ENCODE results near the gene PLAU.
"Not testable (repeated sequence)": the region's sequence is repeated elsewhere in the genome, so short reads cannot be mapped to it uniquely, and the experiment has no call there.

The PLAU gene

DNA sequence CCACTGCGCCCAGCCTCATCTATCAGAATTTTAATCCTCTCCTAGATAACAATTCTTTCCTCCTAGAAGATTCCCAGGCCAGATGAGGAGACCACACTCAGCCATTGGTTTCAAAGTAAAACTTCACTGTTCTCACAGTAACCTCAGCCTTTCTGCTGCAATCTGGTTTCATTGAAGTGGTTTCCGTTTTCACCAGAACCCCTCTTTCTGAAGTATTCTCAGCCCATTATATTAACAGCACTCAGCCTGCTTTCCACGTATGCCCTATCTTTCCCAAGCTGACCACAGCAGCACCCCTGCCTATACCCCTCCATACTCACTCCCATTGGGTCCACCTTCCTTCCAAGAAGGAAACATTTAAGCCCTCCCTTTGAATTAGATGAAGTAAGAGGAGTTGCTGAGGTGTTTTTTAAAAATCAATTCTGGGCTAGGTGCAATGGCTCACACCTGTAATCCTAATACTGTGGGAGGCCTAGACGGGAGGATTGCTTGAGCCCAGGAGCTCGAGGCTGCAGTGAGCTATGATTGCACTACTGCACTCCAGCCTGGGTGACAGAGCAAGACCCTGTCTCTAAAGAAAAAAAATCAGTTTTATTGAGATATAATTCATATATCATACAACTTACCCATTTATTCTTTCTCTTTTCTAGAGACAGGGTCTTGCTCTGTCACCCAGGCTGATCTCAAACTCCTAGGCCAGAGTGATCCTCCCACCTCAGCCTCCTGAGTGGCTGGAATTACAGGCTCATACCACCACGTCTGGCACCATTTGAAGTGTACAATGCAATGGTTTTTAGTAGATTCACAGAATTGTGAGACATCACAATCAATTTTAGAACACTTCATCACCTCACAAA lies 11.3 kb downstream of the PLAU start:
- DNase-seq (ENCODE audit: low read depth in 2 of 2): no peak

DNA sequence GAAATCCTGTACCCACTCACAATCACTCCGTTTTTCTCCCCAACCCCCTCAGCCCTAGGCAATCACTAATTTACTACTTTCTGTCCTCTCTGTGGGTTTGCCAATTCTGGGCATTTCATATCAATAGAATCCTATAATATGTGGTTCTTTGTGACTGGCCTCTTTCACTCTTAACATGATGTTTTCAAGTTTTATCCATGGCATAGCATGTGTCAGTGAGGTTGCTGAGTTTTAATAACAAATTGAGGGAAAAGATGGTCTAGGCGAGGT lies 11.9 kb downstream of the PLAU start:
- DNase-seq (ENCODE audit: low read depth in 2 of 2): no peak

DNA sequence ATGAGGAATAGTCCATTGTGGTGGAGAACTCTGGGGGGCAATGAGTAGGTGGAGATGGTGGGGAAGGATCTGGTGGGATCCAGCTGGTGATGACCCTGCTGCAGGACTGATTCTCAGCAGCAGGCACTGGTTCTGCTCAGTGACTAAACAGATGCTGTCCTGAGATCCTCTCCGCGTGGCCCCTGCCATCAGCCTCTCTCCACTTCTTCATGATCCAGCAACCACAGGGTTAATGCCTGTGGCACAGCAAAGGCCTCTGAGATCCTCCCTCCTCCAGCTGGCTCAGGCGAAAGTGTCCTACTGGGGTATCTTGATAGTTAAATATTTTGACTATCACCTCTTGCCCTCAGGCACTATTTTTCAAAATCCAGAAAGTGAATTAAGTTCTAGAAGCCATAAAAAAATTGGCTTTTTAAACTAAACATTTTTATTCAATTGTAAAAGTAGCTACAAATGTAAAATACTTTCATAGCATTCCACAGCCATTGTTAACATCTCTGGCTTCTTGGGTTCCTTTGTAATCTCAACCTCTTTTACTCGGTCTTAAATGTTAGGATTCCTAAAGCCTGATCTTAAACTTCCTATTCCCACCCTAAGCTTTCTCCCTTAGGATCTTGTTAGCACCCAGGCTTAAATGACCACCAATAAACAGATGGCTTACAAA lies 13.1 kb downstream of the PLAU start:
- DNase-seq (ENCODE audit: low read depth in 2 of 2): no peak

DNA sequence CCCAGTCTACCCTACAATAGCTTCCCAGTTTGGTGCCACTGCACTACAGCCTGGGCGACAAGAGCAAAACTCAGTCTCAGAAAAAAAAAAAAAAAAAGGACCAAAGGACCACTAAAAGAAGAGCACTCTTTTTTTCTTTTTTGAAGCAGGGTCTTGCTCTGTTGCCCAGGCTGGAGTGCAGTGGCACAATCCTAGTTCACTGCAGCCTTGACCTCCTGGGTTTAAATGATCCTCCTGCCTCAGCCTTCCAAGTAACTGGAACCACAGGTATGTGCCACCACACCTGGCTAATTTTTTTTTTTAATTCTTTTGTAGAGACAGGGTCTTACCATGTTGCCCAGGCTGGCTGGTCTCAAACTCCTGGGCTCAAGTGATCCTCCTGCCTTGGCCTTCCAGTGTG lies 14.0 kb downstream of the PLAU start:
- DNase-seq (ENCODE audit: low read depth in 2 of 2): no peak

DNA sequence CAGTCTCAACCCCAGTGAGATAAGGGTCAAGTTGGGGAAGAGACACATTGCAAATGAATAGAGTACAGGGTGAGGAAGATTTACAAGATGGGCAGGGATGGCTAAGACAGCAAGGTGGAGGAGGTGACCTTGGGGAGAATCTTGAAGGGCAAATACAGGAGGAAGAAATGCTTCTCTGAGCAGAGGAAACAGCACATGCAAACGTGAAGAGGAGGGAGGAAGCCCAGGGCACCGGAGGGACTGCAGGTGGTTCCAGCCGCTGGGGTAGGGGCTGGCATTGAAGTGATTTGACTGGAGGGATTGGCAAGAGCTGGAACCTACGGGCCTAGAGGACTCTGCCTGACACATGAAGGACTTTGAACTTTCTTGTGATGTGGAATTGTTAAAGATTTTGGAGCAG lies 14.6 kb downstream of the PLAU start:
- DNase-seq (ENCODE audit: low read depth in 2 of 2): no peak

DNA sequence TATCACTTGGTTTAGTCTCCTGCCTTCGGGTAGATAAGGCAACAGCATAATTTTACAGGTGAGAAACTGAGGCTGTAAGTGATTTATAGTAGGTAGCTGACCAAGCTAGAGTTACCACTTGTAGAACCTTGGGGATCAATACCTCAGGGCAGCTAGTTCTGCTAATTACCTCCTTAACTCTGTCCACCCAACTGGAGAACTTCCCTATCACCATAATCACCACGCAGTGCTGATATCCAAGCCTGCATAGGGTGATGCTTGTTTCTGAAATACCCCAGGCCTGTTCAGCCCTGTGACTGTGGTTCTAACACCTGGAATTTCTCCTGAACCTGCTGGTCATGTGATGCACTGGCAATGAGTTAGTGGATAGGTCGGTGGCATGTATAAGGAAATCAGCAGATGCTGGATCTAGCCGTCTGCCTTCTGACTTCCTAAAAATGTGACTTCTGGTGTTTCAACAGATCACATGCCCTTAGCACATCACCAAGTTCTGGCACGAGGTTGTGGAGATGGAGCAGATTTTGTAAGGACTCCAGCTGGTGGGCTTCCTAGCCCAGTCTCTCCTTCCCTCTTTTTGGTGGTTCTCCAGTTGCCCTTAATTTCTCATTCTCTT lies 15.3 kb downstream of the PLAU start:
- DNase-seq (ENCODE audit: low read depth in 2 of 2): no peak

DNA sequence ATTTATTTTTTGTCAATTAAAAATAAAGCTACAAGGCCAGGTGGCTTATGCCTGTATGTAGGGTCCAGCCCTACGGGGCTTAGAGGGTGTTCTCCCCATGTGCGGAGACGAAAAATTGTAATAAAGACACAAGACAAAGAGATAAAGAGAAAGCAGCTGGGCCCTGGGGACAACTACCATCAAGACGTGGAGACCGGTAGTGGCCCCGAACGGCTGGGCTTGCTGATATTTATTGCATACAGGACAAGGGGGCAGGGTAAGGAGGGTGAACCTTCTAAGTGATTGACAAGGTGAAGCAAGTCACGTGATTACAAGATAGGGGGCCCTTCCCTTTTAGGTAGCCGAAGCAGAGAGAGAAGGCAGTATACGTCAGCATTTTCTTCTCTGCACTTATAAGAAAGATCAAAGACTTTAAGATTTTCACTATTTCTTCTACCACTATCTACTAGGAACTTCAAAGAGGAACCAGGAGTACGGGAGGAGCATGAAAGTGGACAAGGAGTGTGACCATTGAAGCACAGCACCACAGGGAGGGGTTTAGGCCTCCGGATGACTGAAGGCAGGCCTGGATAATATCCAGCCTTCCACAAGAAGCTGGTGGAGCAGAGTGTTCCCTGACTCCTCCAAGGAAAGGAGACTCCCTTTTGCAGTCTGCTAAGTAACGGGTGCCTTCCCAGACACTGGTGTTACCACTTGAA lies 19.8 kb downstream of the PLAU start:
- DNase-seq (ENCODE audit: low read depth in 2 of 2): not testable (repeated sequence)

DNA sequence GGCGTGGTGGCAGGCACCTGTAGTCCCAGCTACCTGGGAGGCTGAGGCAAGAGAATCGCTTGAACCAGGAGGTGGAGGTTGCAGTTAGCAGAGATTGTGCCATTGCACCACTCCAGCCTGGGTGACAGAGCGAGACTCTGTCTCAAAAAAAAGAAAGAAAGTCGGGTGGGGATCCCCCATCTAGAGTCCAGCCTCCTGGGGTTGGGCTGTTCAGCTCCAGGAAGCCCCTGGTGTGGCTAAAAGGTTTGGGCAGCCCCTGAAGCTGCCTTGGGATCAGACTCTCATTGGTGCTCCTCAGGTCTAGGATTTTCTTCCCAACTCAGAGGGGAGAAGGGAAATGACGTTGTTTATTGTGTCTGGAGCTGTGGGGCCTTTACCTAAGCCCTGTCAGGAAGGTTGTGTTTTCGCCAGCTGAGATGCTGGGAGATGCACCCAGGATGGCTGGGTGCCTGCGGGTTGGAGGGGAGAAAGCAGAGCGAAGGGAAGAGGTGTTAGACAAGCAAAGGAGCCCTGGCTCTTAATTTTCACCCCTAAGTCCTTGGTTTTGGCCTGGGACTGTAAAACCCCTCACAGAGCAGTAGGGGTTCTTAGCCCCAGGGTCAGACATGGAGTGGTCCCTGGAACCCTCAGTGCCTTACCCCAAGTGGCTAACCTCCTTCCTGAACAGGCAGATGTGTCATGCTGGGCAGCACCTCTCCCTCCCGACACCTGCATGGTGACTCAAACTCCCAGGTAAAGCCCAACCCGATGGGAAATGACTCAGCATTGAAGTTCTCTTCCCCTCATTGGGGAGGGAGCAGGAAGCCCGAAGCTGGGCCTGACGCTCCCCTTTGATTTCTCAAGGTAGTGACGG lies 21.1 kb downstream of the PLAU start:
- peak; percentile 17 to 29 for DNase-seq (ENCODE audit: low read depth in 2 of 2)

DNA sequence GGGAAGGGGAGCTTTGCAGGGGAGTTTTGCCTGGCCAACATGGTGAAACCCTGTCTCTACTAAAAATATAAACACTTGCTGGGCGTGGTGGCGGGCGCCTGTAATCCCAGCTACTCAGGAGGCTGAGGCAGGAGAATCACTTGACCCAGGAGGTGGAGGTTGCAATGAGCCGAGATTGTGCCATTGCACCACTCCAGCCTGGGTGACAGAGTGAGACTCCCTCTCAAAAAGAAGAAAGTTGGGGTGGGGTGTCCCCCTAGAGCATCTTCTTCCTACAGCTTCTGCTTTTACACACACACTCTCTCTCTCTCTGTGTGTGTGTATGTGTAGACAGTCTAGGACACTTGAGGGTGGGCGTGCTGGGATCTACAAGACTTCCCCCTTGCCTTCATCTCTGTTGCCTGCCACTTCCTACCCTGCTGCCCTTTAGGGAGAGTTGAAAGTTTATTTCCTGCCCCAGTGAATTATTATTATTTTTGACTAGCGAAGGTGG lies 21.7 kb downstream of the PLAU start:
- DNase-seq (ENCODE audit: low read depth in 2 of 2): no peak

DNA sequence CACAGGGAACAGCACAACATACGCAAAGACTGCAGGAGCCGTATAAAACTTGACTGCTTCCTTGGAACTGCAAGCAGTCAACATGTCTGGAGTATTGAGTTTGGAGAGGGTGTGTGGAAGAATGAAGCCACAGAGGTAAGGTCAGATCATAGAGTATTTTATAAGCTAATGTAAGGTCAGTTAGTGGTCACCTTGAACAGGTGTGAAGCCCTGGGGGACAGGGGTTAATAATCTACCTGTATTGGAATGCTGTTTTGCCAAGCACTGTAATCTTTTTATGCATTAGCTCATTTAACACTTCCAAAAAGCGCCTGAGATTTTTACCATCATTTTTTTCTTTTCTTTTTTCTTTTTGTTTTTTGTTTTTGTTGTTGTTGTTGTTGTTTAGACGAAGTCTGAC lies 23.1 kb downstream of the PLAU start:
- no peak for DNase-seq (ENCODE audit: low read depth in 2 of 2)

DNA sequence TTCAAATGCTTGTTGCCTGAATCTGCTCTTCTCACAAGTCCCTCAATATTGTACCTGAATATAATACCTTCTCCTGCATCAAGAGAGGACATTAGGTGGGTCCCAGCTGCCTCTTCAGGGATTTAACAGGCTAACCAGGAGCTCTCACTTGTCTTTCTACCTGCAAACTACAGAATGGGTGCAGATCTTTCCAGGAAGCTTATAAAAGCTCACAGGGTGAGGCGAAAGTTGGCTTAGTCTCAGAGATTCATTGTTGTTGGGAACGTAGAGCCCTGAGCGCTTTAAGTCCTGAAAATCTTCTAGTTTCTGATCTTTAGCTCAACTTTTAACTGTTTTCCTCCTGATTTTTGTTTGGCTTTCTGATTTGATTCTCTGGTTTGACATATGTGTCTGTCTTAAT lies 25.0 kb downstream of the PLAU start:
- DNase-seq (ENCODE audit: low read depth in 2 of 2): no peak

DNA sequence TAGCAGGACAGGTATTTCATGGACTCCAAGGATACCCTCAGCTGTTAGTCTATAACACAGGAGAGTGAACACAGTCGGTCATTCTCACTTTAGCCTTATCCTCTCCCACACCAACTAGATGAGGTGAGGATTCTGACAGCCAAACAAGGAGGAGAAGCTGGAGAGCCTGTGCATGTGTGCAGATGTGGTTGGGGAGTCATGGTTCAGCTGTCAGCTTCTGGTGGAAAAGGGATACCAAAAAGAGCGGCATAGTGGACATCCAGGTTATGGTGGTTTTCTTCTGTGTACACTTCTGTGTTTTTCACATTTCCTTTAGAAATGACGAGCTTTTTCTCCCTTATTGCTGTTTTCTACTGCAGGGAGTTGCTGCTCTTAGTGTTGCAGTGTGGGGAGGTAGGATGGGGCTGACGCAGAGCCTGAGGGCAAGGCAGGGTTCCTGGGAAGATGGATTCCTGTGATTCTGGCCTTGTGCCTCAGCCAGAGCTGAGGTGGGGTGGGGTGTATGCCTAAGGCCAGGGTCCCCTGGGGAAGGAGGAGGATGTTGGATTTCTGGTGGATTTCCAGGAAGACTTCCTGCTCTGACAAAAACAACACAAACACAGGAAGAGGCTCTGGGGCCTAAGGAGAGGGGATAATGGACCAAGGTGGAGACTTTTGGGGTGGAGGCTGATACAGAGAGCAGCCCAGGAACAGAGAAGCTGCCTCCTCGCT lies 26.6 kb downstream of the PLAU start:
- DNase-seq (ENCODE audit: low read depth in 2 of 2): no peak

DNA sequence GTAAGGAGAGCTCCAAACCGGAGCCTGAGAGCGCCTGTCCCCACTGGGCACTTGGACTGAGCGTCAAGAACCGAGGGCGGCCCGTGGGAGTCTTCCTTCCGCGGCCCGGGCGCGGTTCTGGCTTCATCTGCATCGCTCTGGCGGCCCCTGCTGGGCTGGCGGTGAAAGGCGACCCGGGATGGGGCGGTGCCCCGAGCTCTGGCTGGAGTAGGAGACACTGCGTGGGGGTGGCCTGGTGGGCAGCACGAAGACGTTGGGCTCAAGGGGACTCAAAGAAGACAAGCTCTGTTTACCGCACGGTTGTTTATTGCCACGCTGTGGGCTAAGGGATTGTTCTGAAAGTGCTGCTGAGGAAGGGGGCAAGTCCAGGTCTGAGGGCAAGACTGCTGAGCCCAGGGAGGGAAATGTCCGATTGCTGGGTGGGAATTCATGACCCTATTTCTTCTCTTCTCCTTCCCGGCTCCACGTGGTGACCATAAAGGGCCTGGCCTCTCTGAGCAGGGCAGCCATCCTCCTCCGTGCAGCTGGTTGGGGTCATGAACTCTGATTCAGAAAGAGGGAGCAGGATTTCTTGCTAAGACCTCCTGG lies 29.8 kb downstream of the PLAU start:
- DNase-seq (ENCODE audit: low read depth in 2 of 2): peak; percentile 78 to 79

DNA sequence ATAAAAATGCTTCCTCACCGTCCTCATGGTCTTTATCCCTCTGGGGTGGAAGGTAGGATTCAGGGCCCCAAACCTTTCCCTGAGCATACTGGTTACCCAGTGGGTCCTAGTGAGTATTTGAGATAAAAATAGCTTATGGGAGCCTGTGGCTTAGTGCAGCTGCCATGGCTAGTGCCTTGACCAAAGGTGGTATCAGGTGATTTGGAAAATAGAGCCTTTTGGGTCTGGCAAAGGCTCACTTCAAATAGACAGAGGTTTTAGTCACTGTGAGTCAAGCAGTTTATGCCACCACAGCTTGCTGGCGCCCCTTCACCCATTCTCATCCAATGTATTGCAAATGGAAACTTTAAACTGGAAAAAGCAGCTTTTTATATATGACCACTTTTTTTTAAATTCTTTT lies 30.4 kb downstream of the PLAU start:
- DNase-seq (ENCODE audit: low read depth in 2 of 2): no peak

DNA sequence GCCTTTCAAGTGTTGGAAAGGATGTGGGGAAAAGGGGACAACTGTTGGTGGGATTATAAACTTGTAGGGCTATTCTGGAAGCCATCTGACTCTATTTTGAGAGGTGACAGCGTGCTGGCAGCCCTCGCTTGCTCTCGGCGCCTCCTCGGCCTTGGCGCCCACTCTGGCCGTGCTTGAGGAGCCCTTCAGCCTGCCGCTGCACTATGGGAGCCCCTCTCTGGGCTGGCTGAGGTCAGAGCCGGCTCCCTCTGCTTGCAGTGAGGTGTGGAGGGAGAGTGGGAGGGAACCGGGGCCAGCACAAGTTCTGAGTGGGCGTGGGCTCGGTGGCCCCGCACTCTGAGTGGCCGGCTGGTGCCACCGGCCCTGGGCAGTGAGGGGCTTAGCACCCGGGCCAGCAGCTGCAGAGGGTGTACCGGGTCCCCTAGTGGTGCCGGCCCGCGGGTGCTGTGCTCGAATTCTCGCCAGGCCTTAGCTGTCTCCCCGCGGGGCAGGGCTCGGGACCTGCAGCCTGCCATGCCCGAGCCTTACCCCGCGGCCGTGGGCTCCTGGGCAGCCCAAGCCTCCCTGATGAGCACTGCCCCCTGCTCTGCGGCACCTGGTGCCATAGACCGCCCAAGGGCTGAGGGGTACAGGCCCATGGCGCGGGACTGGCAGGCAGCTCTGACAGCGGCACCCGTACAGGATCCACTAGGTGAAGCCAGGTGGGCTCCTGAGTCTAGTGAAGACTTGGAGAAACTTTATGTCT lies 33.6 kb downstream of the PLAU start:
- no peak for DNase-seq (ENCODE audit: low read depth in 2 of 2)

DNA sequence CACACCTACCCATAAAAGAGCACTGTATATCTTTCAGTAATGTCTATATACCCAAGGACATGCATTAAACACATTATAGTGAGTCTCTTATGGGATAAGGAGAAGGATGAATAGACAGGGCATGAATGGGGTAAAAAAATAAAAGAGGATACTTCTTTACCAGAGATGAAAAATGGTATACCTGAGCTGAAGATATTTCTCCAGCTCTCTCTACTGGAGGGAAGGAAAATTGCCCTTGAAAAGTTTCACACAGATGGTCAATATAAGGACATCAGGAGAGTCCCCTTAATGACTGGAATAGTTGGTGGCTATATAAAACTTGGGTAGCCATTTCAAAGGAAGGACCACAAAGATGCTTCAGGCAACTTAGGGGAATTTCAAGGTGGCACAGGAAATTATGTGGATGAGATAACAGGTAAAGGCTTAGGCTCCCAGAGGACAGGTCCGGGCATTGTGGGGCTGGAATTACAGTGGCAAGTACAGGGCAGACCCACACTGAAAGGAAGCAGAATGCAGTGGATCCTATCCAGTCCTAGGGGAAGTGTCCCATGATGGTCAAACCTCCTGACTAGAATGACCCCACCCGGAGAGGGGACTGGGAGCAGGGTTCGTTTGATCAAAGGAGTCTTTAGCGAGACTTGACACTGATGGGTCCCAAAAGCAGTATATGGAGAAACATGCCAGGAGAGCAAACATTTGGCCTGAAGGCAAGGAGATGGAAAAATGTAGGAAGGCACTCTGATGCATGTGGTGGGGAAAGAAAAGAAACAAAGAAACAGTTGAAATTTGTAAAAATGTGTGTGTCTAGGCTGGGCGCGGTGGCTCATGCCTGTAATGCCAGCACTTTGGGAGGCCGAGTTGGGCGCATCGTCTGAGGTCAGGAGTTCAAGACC lies 35.6 kb downstream of the PLAU start:
- DNase-seq (ENCODE audit: low read depth in 2 of 2): no peak

DNA sequence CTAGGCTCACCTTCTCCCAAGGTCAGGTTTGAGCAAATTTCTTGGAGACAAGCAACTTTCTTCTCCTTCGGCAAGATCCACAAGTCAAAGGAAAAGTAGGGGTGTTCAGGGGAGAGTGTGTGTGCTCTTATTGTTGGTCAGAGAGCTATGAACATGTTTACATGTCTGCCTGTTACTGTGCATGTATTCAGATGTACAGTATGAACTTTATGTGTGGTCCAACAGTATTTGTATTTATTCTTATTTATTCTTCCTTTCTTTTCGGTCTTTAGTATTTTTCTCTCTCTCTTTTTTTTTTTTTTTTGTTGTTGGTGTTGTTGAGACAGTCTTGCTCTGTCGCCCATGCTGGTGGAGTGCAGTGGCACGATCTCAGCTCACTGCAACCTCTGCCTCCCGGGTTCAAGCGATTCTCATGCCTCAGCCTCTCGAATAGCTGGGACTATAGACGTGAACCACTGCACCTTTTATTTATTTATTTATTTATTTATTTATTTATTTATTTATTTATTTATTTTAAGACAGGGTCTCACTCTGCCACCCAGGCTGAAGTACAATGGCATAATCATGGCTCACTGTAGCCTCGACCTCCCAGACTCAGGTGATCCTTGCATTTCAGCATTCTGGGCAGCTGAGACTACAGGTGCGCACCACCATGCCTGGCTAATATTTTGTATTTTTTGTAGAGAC lies 38.2 kb downstream of the PLAU start:
- no peak for DNase-seq (ENCODE audit: low read depth in 2 of 2)
